ENCODE data around the gene RCL1.

The RCL1 gene

GRCh38 chr9:4762886-4763541 lies 29.7 kb upstream of the RCL1 start:
- no peak for DNase-seq
- peak overlapping the region; percentile 32 for H3K4me3 ChIP-seq (ENCODE audit: low read length)
- no peaks in the 10 kb centered on the region for H3K79me2 ChIP-seq (ENCODE audit: low read length)
- TF ChIP-seq EZH2 (optimal IDR thresholded peaks at IDR 0.05; ENCODE audit: low read depth, low read length) (no peak), EZH2phosphoT487 (IDR thresholded peaks at IDR 0.05; ENCODE audit: low read length) (no peak)
- TF ChIP-seq, protein P1, sequence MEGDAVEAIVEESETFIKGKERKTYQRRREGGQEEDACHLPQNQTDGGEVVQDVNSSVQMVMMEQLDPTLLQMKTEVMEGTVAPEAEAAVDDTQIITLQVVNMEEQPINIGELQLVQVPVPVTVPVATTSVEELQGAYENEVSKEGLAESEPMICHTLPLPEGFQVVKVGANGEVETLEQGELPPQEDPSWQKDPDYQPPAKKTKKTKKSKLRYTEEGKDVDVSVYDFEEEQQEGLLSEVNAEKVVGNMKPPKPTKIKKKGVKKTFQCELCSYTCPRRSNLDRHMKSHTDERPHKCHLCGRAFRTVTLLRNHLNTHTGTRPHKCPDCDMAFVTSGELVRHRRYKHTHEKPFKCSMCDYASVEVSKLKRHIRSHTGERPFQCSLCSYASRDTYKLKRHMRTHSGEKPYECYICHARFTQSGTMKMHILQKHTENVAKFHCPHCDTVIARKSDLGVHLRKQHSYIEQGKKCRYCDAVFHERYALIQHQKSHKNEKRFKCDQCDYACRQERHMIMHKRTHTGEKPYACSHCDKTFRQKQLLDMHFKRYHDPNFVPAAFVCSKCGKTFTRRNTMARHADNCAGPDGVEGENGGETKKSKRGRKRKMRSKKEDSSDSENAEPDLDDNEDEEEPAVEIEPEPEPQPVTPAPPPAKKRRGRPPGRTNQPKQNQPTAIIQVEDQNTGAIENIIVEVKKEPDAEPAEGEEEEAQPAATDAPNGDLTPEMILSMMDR (IDR thresholded peaks at IDR 0.05; ENCODE audit: low read length), result no peak
- no peaks in the 10 kb centered on the region for H3K9me2 ChIP-seq (replicated peaks; ENCODE audit: insufficient read depth, low read length)
- no peaks in the 10 kb centered on the region for H4K20me1 ChIP-seq (ENCODE audit: insufficient read depth, low read length)
- peak overlapping the region; percentile 62 for H3K4me2 ChIP-seq (ENCODE audit: low read depth, low read length)
- H3K27me3 ChIP-seq (replicated peaks; ENCODE audit: insufficient read depth, low read length), result no peaks in the 10 kb centered on the region
- H3K36me3 ChIP-seq (replicated peaks; ENCODE audit: insufficient read depth, low read length), result no peaks in the 10 kb centered on the region
- peaks cover 6% of the 10 kb centered on the region; the same call in 1 of the 2 replicates for H3K4me1 ChIP-seq (ENCODE audit: low read length)
- H3K9me3 ChIP-seq (replicated peaks; ENCODE audit: insufficient read depth, low read length), result no peaks in the 10 kb centered on the region
- H3K27ac ChIP-seq (ENCODE audit: low read length), result no peak overlapping the region
- no peak overlapping the region; the same call in 1 of the 2 replicates for H3K9ac ChIP-seq (ENCODE audit: low read length)
- H3F3A ChIP-seq (ENCODE audit: insufficient read depth, low read length), result no peaks in the 10 kb centered on the region
- peak overlapping the region; percentile 74 for H2AFZ ChIP-seq (ENCODE audit: low read length)

GRCh38 chr9:4764033-4764432 lies 28.7 kb upstream of the RCL1 start:
- H3K9me2 ChIP-seq (replicated peaks; ENCODE audit: insufficient read depth, low read length), result no peaks in the 10 kb centered on the region
- H3F3A ChIP-seq (ENCODE audit: insufficient read depth, low read length), result no peaks in the 10 kb centered on the region
- no peaks in the 10 kb centered on the region for H3K79me2 ChIP-seq (ENCODE audit: low read length)
- H3K4me3 ChIP-seq (ENCODE audit: low read length), result no peak overlapping the region
- no peak for TF ChIP-seq EZH2phosphoT487 (IDR thresholded peaks at IDR 0.05; ENCODE audit: low read length)
- TF ChIP-seq, protein P1 (IDR thresholded peaks at IDR 0.05; ENCODE audit: low read length), result no peak
- TF ChIP-seq EZH2 (optimal IDR thresholded peaks at IDR 0.05; ENCODE audit: low read depth, low read length), result no peak
- H3K4me2 ChIP-seq (ENCODE audit: low read depth, low read length), result no peak overlapping the region
- no peaks in the 10 kb centered on the region for H3K27me3 ChIP-seq (replicated peaks; ENCODE audit: insufficient read depth, low read length)
- H3K27ac ChIP-seq (ENCODE audit: low read length), result no peak overlapping the region
- H3K9ac ChIP-seq (ENCODE audit: low read length), result no peak overlapping the region
- no peak for DNase-seq
- peaks cover 6% of the 10 kb centered on the region; the same call in 1 of the 2 replicates for H3K4me1 ChIP-seq (ENCODE audit: low read length)
- H2AFZ ChIP-seq (ENCODE audit: low read length), result no peak overlapping the region
- no peaks in the 10 kb centered on the region for H4K20me1 ChIP-seq (ENCODE audit: insufficient read depth, low read length)
- no peaks in the 10 kb centered on the region for H3K36me3 ChIP-seq (replicated peaks; ENCODE audit: insufficient read depth, low read length)
- H3K9me3 ChIP-seq (replicated peaks; ENCODE audit: insufficient read depth, low read length), result no peaks in the 10 kb centered on the region

GRCh38 chr9:4768681-4769080 lies 24.1 kb upstream of the RCL1 start:
- no peaks in the 10 kb centered on the region for H3K27me3 ChIP-seq (replicated peaks; ENCODE audit: insufficient read depth, low read length)
- no peak overlapping the region for H3K4me3 ChIP-seq (ENCODE audit: low read length)
- TF ChIP-seq, protein P1 (IDR thresholded peaks at IDR 0.05; ENCODE audit: low read length), result no peak
- H3K4me2 ChIP-seq (ENCODE audit: low read depth, low read length), result no peak overlapping the region
- H3K27ac ChIP-seq (ENCODE audit: low read length), result no peak overlapping the region
- no peaks in the 10 kb centered on the region for H4K20me1 ChIP-seq (ENCODE audit: insufficient read depth, low read length)
- no peaks in the 10 kb centered on the region for H3K79me2 ChIP-seq (ENCODE audit: low read length)
- H3K9ac ChIP-seq (ENCODE audit: low read length), result no peak overlapping the region
- DNase-seq, result no peak
- no peaks in the 10 kb centered on the region for H3K9me3 ChIP-seq (replicated peaks; ENCODE audit: insufficient read depth, low read length)
- H3K9me2 ChIP-seq (replicated peaks; ENCODE audit: insufficient read depth, low read length), result no peaks in the 10 kb centered on the region
- no peaks in the 10 kb centered on the region for H3K4me1 ChIP-seq (ENCODE audit: low read length)
- no peak overlapping the region for H2AFZ ChIP-seq (ENCODE audit: low read length)
- no peaks in the 10 kb centered on the region for H3F3A ChIP-seq (ENCODE audit: insufficient read depth, low read length)
- no peaks in the 10 kb centered on the region for H3K36me3 ChIP-seq (replicated peaks; ENCODE audit: insufficient read depth, low read length)
